Smooth muscle cell (in vitro differentiated cells): ENCODE measurements around the gene PSMB10. TPM values are rescaled to one million over a fixed set of nuclear protein-coding genes. Genes with fewer than 3 reads are reported as not detected.

Experiments
- DNase-seq: peaks from one replicate; lab custom pipeline; 2025; ENCODE audit not compliant: unreplicated experiment; lab: John Stamatoyannopoulos, UW
- H2AFZ ChIP-seq: fragments of 200-600 bp; sonication (generic); 2 replicates; pipeline ENCODE4 v1.6.0; 2016; ENCODE audit warnings: antibody characterized with exemption, low read depth, mild to moderate bottlenecking
- H3F3A ChIP-seq: fragments of 200-600 bp; sonication (generic); 2 replicates; pipeline ENCODE4 v1.6.0; 2017; ENCODE audit warnings: antibody characterized with exemption, low read depth
- H3K27ac ChIP-seq: fragments of 200-600 bp; sonication (generic); 2 replicates; pipeline ENCODE4 v1.5.1; 2016; ENCODE audit warnings: low read depth, mild to moderate bottlenecking
- H3K27me3 ChIP-seq: fragments of 200-600 bp; sonication (generic); 2 replicates; pipeline ENCODE4 v1.6.1; 2016; ENCODE audit warnings: low read depth, mild to moderate bottlenecking
- H3K36me3 ChIP-seq: fragments of 200-600 bp; sonication (generic); 2 replicates; pipeline ENCODE4 v1.5.1; 2016; ENCODE audit warnings: low read depth
- H3K4me1 ChIP-seq: fragments of 200-600 bp; sonication (generic); 2 replicates; pipeline ENCODE4 v1.5.1; 2016; ENCODE audit warnings: low read depth
- H3K4me2 ChIP-seq: fragments of 200-600 bp; sonication (generic); 2 replicates; pipeline ENCODE4 v1.6.0; 2016; ENCODE audit warnings: mild to moderate bottlenecking
- H3K4me3 ChIP-seq: fragments of 200-600 bp; sonication (generic); 2 replicates; pipeline ENCODE4 v1.5.1; 2016; ENCODE audit warnings: mild to moderate bottlenecking
- H3K79me2 ChIP-seq: fragments of 200-600 bp; sonication (generic); 2 replicates; pipeline ENCODE4 v1.6.0; 2016; ENCODE audit warnings: low read depth, mild to moderate bottlenecking
- H3K9ac ChIP-seq: fragments of 200-600 bp; sonication (generic); 2 replicates; pipeline ENCODE4 v1.6.0; 2016; ENCODE audit warnings: low read depth
- H3K9me3 ChIP-seq: fragments of 200-600 bp; sonication (generic); replicated peaks from 2 replicates; pipeline ENCODE4 v1.5.1; 2016; ENCODE audit warnings: low read depth
- H4K20me1 ChIP-seq: fragments of 200-600 bp; sonication (generic); 2 replicates; pipeline ENCODE4 v1.6.0; 2016; ENCODE audit warnings: low read depth
- CTCF ChIP-seq: fragments of 200-600 bp; sonication (generic); IDR thresholded peaks from 2 replicates; pipeline ENCODE4 v1.5.1; 2017; ENCODE audit warnings: borderline replicate concordance, mild to moderate bottlenecking, antibody characterized with exemption; ENCODE audit not compliant: insufficient read depth, poor library complexity, severe bottlenecking
- WGBS: methylation state at CpG from one replicate; pipeline ENCODE4 v1.1.7; 2016; ENCODE audit warnings: low lambda C conversion rate; 5-methylcytosine and 5-hydroxymethylcytosine counted together
- polyA plus RNA-seq: library from polyadenylated mRNA; unstranded; fragments of >200 nt; fragmentation: Nextera tagmentation; extraction: Ambion mirVana; gene quantifications from 2 replicates; pipeline ENCODE4 v1.2.1, GENCODE V29; 2016
- total RNA-seq: library from RNA; depleted of rRNA; stranded (reverse); fragments of >200 nt; gene quantifications from 2 replicates; pipeline ENCODE4 v1.2.3, GENCODE V29; 2014

PSMB10 gene
- total RNA-seq (17.3 and 18.5 TPM in 2 replicates), polyA plus RNA-seq (38.4 and 44.7 TPM in 2 replicates)

- peak; percentile 36 for DNase-seq
- peak within 1 kb of the TSS; percentile 86 for H3K4me2 ChIP-seq
- H3K9me3 ChIP-seq: no peaks in the 10 kb centered on the region
- no peaks in the 10 kb centered on the region for H3K36me3 ChIP-seq
- H3K79me2 ChIP-seq: no peaks in the 10 kb centered on the region
- TF ChIP-seq CTCF: no peak
- H2AFZ ChIP-seq: no peak within 1 kb of the TSS
- H4K20me1 ChIP-seq: peaks cover 24% of the 10 kb centered on the region
- H3K9ac ChIP-seq: peak within 1 kb of the TSS; percentile 71
- WGBS: 1% methylated on average over 46 of the region's 54 CpGs
- H3K4me3 ChIP-seq: peak within 1 kb of the TSS; percentile 87
- H3F3A ChIP-seq: no peaks in the 10 kb centered on the region
- peaks cover 12% of the 10 kb centered on the region for H3K4me1 ChIP-seq
- peak within 1 kb of the TSS; percentile 69 for H3K27ac ChIP-seq
- H3K27me3 ChIP-seq: no peaks in the 10 kb centered on the region
Observed at GRCh38 chr16:67936124-67936879, at the start of gene PSMB10. Gene PSMB10 (minus strand): TSS chr16:67936850. CDS start chr16:67936749, 101 bp downstream.

DNA sequence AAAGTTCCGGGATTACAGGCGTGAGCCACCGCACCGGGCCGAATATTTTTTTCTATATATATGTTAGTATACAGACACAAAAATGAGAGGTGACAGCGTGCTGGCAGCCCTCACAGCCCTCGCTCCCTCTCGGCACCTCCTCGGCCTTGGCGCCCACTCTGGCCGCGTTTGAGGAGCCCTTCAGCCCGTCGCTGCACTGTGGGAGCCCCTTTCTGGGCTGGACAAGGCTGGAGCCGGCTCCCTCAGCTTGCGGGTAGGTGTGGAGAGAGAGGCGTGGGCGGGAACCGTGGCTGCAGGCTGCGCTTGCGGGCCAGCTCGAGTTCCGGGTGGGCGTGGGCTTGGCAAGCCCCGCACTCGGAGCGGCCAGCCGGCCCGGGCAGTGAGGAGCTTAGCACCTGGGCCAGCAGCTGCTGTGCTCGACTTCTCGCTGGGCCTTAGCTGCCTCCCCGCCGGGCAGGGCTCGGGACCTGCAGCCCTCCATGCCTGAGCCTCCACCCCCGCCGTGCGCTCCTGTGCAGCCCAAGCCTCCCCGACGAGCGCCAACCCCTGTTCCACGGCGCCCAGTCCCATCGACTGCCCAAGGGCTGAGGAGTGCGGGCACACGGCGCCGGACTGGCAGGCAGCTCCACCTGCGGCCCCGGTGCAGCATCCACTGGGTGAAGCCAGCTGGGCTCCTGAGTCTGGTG, 45.5 kb upstream of the PSMB10 start:
- H3K4me2 ChIP-seq: no peak overlapping the region
- H3F3A ChIP-seq: no peaks in the 10 kb centered on the region
- no peak overlapping the region for H2AFZ ChIP-seq
- DNase-seq: no peak
- no peak overlapping the region for H3K9ac ChIP-seq
- no peak overlapping the region for H3K4me3 ChIP-seq
- H3K9me3 ChIP-seq: no peaks in the 10 kb centered on the region
- H3K79me2 ChIP-seq: no peaks in the 10 kb centered on the region
- no peak overlapping the region for H3K27ac ChIP-seq
- 98% methylated on average over 29 of the region's 49 CpGs for WGBS
- H3K27me3 ChIP-seq: no peaks in the 10 kb centered on the region
- no peaks in the 10 kb centered on the region for H4K20me1 ChIP-seq
- H3K4me1 ChIP-seq: no peaks in the 10 kb centered on the region
- H3K36me3 ChIP-seq: no peaks in the 10 kb centered on the region
- no peak for TF ChIP-seq CTCF

GRCh38 chr16:67979955-67980678, 43.5 kb upstream of the PSMB10 start, which contains the start of gene DPEP3:
Gene DPEP3 (minus strand): TSS chr16:67980499. CDS start chr16:67980380, 119 bp downstream.
- no peaks in the 10 kb centered on the region for H3K27me3 ChIP-seq
- no peak within 1 kb of the TSS for H2AFZ ChIP-seq
- H3K4me1 ChIP-seq: no peaks in the 10 kb centered on the region
- no peaks in the 10 kb centered on the region for H3K36me3 ChIP-seq
- H3F3A ChIP-seq: no peaks in the 10 kb centered on the region
- H3K9ac ChIP-seq: no peak within 1 kb of the TSS
- no peak within 1 kb of the TSS for H3K4me3 ChIP-seq
- DNase-seq: no peak
- peak; percentile 23 for TF ChIP-seq CTCF
- no peaks in the 10 kb centered on the region for H3K79me2 ChIP-seq
- H3K9me3 ChIP-seq: no peaks in the 10 kb centered on the region
- H3K27ac ChIP-seq: no peak within 1 kb of the TSS
- no peak within 1 kb of the TSS for H3K4me2 ChIP-seq
- no peaks in the 10 kb centered on the region for H4K20me1 ChIP-seq
- WGBS: 70% methylated on average over 60 of the region's 62 CpGs
